UCSD-AML1 (cell line): Measurements from ENCODE around the gene NPB.

Source experiments
- DNase-seq: peaks from one replicate; lab custom pipeline; 2025; ENCODE audit not compliant: unreplicated experiment; lab: John Stamatoyannopoulos, UW

Gene NPB

DNA sequence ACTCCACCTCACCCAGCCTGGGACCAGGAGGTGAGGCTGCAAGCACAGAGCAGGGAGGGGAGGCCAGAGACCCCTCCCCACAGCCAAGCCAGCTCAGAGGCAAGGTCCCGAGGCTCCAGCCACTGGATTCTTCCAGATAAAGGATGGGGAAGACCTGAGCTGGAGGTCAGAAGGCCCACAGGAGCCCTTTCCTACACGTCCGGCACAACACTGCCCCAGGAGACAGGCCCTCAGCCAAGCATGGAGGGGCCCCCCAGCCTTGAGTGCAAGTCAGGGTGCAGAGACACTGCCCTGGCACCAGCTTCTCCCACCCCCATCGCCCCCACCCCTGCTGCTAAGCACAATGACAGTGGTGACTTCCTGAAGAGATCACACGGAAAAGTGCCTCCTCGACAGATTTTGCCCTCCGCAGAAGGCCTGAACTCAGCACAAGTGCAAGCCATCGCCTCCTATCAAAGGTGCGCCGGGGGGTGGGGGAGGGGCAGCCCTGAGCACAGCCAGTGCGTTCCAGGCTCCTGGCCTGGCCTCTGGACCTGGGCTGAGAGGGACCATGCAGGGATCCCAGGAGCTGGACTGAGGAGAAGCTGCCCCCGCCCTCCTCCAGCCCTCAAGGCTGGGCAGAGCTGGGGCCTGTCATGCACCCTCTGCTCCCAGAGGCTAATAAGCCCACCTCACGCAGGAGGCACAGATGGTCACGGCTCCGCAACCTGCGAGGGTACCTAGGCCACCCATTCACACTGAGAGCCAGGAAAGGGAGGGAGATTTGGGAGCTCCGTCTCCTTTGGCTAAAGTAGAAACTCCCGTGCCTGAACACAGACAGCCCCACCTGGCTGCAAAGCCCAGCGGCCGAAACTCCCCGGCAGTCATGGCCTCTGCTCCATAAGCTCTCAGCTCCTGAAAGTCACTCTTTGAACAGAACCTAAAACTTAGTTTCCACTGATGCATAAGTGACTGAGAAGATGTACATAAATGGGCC is 22.8 kb downstream of the NPB start:
- no peak for DNase-seq

DNA sequence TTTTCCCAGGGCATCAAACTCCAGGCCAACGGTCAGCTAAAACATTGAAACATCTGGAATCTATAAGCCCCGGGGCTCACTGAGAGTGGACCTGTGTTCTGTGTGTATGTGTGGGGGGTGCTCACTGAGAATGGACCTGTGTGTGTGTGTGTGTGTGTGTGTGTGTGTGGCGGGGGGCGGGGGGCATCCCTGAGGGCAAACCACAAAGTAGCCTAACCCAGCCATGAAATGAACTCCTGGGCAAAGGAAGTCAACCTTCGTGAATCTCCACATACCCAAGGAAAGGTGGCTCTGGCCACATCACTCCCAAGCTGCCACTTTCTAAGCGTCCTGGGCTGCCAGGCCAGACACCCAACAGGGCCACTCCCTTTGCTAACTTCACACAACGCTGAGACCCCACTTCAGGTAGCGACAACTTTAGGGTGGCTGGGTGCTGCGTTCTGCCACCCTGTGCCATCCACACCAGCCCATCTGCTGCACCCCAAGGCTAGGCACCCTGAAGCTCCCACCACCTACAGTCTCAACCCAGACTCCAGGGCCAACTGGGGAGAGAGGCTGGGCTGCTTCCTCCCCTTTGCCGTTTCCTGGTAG is 23.9 kb downstream of the NPB start:
- DNase-seq, result no peak

DNA sequence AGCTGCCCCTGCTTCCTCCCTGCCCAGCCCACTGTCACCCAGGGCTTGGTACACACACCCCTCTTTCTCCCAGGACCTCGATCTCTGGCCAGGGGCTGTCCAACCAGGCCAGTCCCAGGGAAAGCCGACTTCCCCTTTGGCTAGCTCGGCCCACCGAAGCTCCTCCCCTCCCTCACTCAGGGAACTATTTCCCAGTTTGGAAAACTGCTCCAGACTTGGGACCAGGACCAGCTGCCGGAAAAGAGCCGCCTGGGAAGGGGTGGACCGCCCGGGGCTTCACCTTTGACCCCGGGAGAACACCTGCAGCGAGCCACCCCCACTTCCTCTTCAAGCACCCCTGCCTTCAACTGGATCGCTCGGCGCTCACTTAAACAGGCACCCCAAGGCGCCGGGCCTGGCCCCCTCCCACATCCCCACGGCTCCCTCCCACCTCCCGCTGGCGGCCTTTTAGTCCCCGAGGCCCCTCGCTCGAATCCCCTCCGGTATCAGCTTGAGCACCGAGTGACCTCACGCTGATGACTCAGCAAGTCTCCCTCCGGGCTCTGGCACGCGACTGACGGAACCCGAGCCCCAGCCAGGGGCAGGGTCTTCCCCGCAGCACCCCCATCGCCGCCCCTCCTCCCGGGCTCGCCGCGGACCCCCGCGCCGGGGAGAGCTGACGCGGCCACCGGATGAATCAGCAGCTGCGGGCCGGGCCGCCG is 24.6 kb downstream of the NPB start:
- DNase-seq, result peak; percentile 80

DNA sequence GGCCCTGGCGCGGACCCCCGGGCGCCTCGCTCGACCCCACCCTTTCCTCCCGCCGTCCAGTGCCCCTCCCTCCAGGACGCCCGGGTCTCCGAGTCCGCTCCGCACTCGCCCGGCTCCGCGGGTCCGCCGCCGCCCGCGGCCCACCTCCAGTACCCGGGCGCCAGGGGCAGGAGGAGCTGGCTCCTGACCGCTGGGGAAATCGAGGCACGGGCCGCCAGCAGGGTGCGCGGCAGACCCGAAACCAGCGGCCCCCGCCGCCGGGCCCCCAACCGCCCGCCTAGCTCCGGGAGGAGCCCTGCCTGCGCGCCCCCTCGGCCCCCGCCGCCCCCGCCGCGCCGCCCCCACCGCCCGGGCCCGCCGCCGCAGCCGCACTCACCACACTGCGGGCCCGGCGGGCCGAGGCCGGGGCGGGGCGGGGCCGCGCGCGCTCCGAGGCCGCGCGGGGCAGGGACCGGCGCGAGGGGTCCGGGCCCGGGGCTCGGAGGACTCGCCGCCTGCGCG is 25.2 kb downstream of the NPB start:
- no peak for DNase-seq

DNA sequence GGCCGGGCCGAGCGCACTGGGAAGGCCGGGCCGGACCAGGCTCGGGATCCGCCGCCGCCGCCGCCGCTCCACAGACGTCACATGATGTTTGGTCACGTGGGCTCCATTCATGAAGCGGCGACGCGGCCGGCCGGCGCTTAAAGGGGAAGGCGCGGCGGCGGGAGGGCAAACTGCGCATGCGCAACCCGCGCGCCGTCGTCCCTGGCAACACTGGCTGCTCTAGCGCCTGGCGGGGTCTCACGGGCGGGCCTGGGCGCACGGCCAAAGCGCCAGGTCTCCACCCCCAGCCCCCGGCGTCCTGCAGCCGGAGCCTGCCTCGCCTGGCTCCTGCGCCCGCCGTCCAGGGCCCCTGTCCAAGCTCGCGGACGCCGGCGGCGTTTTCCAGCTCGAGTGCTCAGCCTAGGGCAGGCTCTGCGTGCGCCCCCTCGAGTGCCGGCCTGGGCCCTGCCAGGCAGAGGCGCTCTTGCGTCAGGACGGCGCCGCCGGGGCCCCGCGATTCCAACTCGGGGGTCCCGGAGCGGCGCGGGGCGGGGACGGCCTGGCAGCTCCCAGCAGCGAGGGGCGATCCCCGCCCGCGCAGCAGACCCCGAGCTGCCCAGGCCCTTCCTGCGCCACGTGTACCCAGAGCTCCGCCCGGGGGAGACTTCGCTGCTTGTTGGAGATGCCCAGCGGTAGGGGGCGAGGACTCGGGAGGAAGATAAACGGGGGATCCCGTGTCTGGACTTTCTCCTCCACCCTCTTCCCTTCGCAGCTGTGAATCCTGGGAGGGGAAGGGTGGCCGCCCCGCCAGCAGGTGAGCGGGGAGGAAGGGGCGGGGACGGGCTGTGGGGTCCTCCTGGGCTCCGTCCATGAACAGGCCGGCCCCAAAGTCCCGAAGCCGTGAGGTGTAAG is 25.9 kb downstream of the NPB start, which contains the start of gene MAFG:
Gene MAFG, minus strand, starts transcription at position 83 of the 891 bp plus-strand sequence. CDS start 4,550 bp downstream, outside the sequence.
- DNase-seq, result peak; percentile 94

DNA sequence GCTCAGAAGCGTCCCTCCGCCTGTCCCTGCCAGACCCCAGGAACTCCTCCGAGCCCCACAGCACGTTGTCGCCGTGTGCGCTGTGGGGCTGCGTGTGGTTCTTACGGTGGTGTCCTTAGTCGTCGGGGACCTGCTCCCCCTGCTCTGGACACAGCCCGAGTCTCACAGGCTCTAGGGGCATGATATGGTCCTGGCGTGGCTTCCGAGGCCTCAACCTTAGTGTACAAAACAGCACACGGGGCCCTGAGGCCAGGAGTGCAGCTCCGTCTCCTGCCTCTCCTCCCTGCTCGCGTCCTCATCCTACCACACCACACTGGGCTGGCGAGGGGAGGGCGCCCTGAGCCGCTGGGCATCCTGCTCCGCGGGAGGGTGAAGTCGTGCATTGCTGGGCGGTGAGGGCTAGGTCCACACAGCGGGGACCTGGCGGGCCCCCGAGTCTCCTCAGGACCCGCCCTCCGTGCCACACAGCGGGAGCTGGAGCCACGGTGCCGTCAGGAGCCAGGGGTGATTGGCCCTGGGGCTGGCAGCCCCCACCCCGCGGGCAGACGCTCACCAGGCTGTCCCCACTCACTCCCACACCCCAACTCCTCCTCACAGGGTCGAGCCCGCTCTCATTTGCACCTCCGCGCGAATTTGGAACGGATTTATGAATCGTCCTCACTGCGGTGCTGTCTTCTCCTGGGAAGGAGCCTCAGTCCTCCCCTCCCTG is 26.7 kb downstream of the NPB start:
- DNase-seq, result no peak

DNA sequence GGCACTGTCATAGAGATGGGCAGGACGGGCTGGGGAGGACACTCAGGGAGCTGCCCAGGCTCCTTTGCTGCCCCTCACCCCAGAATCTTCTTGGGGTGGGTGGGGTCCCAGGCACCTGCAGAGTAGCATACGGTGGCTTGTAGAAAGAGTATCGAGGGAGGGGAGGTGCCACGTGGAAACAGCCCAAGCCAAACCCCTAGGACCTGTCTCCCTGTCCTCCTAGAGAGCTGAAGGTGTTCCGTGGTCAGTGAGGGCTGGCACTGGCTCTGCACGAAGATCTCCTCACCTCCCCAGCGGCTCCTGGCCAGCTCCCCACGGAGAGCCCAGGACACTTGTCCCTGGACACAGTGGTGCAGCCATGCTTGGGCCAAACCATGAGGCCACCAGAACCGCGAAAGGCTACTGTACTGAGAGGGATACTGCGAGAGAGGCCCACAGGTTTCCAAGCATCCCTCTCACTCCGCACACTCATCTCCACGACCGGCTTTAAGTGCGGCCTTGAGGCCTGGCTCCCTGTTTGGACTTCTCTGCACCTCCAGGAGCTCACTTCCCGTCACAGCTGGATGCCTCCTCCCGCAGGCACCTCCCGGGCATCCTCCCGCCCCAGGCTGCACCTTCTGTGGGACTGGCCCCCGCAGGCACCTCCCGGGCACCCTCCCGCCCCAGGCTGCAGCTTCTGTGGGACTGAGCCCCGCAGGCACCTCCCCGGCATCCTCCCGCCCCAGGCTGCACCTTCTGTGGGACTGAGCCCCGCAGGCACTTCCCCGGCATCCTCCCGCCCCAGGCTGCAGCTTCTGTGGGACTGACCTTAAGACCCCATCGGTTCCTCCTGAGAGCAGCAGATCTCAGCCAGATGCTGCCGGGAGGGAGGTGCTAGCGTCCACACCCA is 27.5 kb downstream of the NPB start:
- no peak for DNase-seq

DNA sequence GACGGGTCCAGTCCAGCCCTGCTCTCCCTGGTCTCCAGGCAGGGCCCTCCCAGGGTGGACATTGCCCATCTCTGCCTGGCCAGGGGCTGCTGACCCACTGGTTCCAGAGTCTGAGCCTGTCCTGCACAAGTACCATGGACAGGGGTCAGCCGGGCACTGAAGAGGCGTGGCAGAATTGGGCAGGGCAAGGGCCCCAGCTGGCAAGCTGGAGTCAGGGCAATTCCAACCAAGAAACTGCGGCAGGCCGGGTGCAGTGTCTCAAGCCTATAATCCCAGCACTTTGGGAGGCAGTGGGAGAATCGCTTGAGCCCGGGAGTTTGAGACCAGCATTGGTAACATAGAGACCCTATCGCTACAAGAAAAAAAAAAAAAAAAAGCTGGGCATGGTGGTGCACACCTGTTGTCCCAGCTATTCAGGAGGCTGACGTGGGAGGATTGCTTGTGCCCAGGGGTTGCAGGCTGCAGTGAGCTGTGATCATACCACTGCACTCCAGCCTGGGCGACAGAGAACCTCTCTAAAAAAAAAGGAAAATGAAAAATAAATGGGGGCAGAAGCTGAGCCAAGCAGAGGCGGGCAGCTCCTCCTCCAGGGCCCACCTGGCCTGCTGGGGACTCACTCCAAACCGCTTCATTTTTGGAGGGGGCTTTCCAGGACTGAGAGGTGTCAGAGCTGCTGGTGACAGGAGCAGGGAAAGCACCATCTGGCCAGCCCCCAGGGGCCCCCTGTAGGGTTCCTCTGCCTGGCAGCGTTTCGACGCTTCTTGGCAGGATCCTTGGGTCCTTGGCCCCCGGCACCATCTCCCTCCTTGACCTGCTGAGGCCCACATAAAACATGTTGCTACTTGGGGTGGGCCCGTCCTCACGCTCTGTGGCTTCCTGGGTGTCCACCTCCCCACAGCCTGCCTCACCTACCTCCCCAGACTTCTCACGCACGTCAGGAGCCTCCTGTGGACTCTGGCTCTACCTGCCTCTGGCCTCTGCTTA is 28.4 kb downstream of the NPB start:
- DNase-seq, result no peak

DNA sequence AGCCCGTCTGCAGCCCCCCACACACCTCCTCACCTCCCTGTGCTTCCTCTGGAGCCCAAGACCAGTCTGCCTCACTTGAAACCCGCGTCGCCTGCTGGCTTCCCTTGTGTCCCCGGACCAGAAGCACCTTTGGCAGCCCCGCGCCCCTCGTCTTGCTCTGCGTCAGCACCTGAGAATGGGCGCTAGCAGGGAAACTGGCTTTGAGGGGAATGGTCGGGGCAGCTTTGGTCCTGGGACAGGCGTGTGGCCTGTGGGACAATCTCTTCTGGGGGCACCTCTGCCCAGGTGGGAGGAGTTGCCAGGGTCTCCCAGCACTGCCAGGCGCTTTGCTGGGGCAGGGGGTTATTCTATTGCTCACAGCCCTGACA is 29.1 kb downstream of the NPB start:
- DNase-seq, result no peak

DNA sequence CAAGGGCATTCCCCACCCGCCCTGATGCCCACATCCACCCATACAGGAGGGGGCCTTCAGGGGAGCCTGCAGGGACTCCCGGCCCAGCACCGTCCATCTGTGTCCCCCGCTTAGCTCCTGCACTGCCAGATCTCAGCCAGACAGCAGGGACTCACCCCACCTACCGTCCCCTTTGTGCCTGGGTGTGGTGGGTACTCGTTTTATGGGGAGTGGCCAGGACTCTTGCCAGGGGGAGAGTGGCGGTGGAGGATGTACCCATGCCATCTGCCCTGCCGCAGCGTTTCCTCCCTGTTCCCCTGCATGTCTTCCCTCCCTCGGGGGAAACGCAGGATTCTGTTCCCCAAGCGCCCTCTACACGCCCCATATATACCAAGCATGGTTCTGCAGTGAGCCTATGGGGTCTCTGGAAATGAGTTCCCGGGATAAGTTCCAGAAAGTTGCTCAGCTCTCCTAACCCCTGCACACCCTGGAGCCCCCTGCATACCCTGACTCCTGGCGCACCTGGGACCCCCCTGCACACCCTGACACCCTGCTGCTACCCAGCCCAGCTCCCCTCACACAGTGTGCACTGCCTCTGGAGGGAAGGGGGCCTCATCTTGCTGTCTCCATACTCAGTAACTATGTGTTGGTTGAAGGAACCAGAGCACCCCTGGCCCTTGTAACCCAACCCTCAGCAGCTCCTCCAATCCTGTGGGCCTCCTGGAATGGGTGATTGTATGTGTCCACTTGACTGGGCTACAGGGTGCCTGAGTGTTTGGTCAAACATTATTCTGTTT is 29.7 kb downstream of the NPB start:
- DNase-seq, result no peak

DNA sequence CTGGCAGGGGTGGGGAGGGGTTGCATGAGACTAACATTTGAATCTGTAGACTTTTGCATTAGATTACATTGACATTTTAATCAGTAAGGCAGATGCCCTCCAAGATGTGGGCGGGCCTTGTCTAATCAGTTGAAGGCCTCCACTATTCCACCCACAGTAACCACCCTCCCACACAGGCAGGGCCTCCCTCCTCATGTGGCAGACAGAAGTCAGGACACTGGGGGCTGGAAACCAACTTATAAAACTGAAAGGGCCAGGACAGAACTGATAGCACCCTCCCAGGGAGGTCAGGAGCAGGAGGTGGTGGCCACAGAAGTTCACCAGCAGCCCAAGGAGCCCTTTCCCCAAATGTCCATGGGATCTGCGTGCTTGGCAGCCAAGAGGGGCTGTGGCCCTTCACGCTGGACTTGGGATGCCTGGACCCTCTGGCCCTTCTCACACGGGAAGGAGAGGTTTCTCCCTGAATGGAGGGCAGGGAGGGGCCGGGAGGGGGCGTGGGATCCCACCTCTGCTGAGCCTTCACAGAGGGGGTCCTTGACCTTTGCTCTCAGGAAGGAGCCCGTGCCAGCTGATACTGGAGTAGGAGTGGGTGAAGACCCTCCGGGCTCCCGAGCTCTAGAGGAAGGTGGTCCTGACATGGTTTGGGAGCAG is 30.4 kb downstream of the NPB start:
- no peak for DNase-seq

DNA sequence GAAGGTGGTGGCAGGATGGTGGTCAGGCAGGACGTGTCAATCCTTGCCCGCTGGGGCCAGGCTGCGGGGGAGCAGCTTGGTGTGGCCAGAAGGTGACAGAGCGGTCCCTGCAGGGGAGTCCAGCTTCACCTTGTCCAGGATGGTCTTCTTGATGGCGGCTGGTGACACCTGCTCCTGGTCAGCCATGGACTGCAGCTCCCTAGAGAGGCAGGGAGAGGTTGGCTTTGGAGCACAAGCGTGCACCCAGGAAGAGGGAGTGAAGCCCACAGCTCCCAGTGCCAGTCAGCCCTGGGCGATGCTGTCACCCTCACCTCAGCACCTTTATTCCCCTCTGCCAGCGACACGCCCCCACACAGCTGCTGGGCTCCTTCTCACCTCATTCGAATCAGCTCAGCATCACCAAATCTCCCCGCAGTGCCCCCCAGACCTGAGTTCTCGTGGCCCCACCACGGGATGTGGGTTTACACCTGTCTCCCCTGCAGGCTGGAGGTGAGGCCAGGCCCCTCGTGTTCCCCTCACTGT is 31.2 kb downstream of the NPB start:
- DNase-seq, result no peak

DNA sequence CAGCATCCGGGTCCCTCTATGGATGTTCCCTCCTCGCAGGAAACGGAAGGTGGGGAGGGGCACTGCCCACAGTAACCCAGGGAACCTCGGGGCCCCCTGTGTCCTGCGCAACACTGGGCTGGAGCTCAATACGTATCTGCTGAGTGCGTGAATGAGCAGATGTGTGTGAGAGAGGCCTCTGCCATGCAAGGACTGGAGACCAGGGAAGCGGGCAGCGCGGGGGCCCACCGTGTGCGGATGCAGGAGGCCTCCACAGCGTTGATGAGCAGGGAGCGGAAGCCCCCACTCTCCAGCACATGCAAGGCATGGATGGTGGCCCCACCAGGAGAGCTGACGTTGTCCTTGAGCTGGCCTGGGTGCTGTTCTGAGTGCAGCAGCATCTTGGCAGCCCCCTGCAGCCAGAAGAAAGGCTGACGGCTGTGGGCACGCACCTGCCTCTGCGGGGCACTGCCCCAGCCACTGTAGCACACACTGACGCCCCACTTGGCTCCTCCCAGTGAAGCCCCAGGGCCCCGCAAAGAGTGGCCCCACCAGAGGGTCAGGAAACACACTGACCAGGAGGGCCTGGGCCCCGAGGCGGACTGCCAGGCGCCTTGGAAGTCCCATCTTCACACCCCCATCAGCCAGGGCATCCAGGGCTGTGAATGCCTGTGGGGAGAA is 32.2 kb downstream of the NPB start:
- no peak for DNase-seq

DNA sequence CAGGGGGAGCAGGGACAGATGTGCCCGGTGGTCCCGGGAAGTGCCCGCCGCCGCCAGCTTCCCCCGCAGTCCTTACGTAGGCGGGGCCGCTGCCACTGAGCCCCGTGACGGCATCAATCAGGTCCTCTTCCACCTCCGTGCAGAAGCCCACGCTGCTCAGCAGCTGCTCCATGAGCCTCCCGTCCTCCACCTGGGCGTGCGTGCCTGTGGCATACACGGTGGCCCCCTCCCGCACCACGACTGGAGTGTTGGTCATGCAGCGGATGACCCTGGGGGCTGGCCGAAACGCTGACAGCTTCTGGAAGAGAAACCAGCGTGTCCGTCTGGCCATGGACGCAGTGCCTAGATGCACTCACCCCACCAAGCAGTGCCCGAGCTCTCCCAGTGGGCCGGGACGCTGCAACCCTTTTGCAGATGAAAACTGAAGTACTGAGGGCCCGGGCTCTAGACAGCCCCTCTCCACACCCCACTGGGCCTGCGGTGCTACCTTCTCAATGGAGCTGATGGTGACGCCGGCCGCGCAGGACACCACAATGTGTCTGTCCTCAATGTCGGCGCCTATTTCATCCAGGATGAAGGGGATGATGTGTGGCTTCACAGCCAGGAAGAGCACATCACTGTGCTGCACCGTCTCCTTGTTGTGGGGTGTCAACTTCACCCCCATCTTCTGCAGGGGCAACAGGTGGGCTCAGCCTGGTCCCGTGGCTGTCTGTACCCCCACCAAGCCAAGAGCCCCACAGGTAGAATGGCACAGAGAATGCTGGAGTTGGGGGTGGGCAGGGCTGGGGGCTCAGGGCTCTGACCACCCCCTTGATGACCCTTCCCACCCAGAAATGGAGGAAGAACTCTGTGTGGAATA is 33.0 kb downstream of the NPB start:
- no peak for DNase-seq

DNA sequence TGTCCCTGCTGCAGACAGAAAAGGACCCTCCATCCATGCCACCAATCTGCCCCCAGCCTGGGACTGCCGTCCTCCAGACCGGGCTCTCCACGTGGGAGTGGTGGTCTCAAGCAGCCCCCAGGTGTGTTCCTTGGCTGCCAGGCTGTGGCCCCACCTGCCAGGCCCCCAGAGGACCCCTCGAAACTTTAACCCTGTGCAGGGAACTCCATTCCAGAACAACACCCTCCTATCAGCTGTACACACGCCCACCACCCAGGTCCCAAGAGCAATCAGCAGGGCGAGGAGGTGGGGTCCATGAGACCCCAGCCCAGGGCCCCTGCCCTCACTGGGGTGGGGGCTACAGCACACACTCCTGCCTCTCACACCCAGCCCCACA is 33.7 kb downstream of the NPB start:
- DNase-seq, result no peak
